Activated T-cell treated with anti-CD3 and anti-CD28 coated beads for 48 hours (primary cell): ENCODE results near the gene MAF.

Experiments used
- DNase-seq: peaks from one replicate; pipeline ENCODE4 v3.0.0-alpha.2; 2020; ENCODE audit warnings: low read depth

Gene MAF

GRCh38 chr16:79600638-79601091, at the start of gene MAF:
Gene MAF, minus strand, starts transcription at chr16:79600737. Its CDS starts 835 bp downstream, at chr16:79599902.
- peak; percentile 78 for DNase-seq

DNA sequence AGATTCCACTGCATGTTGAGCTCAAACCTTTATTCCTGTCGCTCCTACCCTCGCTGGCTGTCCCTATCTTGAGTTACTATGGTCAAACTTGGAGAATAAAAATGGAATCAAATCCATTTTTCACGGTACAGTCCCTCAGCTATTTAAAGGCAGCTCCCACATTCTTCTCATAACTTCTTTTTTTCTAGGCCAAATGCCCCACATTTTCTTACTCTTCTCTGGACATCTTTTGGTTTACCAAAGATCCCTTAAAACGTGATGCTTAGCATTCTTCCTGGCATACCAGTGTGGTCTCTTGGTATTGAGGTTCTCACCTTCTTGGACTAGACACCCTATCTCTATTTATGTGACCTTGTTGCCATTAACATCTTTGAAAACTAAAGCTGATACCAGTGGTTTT, 48.3 kb upstream of the MAF start:
- no peak for DNase-seq

DNA sequence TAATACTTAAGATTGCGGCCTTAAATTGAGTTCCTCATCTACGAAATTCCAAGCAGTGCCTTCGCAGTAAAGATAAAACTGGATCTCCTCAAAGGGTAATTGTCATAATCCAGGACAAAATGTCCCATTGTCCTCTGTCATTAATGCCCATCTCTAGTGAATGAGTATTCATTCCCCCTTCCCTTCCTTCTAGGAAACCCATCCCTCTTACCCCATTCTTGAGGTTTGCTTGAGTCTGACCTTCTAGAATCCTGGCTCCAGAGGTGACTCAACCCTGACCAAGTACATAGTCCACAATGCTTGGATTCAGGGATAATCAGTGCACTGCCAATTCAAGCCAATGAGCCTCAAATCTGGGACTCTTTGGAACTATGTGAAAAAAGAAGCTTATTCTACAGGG, 47.0 kb upstream of the MAF start:
- DNase-seq, result no peak

DNA sequence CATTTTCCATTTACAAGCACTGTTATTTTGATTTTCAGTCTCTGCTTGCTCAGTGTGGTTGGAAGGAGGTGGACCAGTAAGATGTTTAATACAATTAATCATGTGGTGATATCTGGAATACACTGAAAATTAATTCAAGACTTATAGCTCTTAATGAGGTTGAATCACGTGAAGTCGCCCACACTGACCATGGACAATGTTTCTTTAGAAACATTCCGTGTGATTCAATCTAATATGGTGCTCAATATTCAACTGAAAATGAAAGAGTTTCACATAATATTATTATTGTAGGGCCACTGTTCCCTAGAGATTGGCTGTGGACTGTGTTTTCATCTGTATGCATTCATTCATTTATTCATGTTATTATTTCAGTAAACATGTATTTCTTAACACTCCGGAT, 45.2 kb upstream of the MAF start:
- DNase-seq, result no peak

DNA sequence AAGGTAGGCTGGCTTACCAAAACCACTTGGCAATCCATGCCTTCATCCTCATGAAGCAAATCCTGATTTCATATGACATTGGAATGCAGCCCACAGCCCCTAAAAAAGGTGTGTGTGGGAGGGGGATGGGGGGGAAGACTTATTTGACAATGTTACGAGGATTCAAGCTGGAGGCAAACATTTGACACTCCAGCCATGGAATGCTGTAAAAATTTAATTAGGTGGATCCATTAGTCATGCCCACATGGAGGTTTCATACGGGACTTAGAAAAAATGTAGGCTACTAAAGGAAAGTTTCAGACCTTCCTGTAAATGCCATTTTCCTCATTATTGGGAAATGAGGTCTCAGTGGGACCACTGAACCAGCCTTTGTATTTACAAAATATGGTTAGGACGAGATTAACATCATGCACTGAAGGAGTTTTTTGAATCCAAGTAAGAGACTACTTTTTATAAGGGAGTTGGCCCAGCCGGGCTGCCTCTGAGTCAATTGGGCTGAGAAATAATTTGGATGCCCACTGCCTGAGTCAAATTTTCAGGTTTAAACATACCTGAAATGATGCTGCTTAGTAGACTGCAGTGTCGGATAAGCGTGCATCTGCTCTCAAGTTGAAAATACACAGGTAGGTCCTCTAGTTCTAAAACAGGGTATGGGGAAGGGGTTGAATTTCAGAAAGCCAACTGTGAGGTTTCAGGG, 44.6 kb upstream of the MAF start:
- no peak for DNase-seq

DNA sequence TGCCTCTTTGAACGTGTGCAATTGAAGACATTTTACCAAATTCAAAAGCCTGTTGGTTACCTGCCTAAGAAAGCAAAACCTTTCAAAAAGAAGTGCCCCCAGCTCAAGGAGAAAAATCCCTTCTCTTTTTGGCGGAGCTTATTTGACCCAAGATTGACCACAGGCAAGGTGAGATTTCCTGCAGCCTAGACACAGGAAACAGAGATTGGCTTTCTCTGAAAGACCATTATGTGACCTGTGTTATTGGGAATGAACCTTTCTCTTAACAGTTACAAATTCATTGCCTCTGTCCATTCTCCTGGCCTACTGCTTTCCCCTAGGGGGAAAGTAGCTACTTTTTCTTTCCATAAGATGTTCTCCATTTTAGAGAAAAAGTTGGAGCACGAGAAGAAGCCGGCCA, 42.1 kb upstream of the MAF start:
- DNase-seq, result no peak

- DNase-seq, result no peak
Measured at GRCh38 chr16:79640513-79641360, 40.2 kb upstream of the MAF start.

- no peak for DNase-seq
Measured at GRCh38 chr16:79639576-79640311, 39.2 kb upstream of the MAF start.

GRCh38 chr16:79638386-79638785, 37.8 kb upstream of the MAF start:
- DNase-seq, result no peak

- no peak for DNase-seq
Measured at GRCh38 chr16:79635488-79635887, 35.0 kb upstream of the MAF start.

- DNase-seq, result no peak
Measured at GRCh38 chr16:79634298-79634697, 33.8 kb upstream of the MAF start.

GRCh38 chr16:79632289-79632688, 31.8 kb upstream of the MAF start:
- DNase-seq, result no peak

DNA sequence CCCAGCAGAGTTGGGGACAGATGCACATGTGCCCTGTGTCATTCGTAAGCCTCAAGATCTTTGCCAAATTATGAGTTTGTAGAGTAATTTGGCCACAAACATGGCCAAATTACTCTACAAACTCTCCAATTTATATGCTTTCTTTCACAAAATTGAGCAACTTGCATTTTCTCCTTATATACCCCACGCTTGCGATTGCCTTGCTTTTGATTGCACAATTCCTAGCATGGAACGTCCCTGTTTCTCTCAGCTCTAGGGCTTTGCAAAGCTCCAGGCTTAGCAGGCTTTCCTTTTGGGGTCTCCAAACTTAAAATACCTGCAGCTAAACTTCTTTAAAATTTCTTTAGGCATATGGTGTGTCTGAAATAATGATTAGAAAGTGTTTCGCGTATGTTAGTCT, 28.5 kb upstream of the MAF start:
- DNase-seq, result no peak

DNA sequence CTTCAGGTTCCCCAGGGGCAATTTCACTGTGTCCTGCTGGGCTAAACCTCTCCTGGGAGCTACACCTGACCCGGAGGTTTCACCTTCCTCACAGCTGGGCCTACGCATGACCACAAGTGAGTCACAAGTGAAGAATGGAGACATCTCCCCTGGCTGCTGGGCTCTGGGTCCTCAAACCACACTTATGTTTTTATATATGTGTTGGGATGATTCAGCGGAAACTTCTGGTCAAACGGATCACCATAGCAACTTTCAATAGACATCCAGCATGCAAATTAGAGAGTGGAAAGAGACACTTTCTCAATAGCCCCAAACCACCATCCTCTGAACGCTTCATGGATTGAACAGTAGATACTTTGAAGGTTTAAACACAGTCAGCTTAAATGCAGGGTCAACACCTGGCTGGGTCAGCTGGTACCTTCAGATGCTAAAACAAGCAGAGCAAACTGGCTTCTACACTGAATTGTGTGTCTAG, 28.0 kb upstream of the MAF start:
- DNase-seq, result peak; percentile 66

GRCh38 chr16:79627092-79627491, 26.6 kb upstream of the MAF start:
- no peak for DNase-seq

GRCh38 chr16:79625738-79626137, 25.2 kb upstream of the MAF start:
- no peak for DNase-seq

DNA sequence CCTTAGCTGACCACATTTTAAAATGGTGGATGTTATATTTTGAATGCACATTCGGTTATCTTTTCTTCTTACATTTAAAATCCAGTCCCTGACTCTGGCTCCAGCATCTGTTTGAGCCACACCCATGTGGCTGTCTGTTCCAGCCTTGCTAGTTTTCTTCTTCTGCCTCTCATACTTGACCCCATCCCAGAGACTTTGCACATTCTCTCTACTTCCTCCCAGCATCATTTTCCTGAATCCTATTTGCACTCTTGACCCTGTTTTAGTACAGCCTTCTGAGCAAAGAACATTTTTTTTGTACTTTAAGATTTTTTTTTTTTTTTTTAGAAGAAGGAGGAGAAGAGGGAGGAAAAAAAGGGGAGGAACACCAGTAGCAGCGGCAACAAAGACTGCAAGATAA, 23.3 kb upstream of the MAF start:
- DNase-seq, result no peak

DNA sequence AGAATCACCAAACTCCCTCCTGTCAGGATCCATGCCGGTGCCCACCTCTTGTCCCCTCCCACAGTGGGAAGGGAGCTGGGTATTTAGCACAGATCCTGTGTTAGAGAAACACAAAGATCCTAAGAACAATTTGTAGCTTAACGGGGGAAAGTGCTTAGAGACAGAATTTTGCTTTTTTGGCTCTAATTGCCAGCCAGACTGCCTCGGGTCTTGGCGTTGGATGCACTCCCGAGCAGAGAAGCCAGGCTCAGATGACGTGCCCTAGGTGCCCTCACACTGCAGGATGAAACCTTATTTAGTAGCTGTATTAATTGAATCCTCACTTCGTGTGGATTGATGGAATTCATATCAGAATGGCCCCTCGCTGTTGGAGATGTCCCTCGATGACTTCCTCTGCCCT, 22.5 kb upstream of the MAF start:
- no peak for DNase-seq

GRCh38 chr16:79621027-79621426, 20.5 kb upstream of the MAF start:
- DNase-seq, result no peak

DNA sequence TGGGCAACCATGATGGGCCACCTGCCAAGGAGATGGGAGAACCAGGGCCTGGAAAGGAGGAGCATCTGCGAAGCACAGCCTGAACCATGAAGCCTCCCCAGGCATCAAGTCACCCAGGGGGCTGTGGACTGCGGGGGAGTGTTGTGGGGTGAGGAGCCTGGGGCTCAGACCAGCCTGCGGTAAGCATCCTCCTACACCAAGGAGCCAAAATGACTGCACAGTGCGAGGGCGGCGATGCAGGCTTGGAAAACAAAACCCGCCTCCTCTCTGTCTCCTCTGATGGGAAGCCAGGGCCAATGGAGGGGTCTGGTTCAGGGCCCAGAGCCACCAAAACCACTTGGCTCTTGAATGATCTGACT, 18.1 kb upstream of the MAF start:
- peak; percentile 38 for DNase-seq

GRCh38 chr16:79618041-79618691, 17.6 kb upstream of the MAF start:
- no peak for DNase-seq

DNA sequence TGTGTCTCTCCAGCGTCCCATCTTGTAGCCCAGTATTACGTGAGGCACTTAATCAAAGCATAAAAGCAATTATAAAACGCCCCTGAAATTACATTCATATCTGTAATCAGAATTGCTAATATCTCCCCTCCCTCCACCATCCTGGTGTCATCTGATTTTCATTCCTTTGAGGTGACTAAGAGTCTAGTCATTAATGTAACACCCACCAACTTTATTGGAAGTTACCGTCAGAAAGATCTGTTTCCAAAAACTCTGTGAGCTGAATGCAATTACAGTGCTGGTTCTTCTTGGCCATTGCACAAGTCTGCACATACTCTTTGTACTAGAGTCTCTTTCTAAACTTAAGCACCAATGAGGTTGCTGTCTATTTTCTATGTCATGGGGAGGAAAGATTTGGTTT, 12.5 kb upstream of the MAF start:
- no peak for DNase-seq
